ENCODE data around the gene TMEM164. TPM values are rescaled to one million over a fixed set of nuclear protein-coding genes. Genes with fewer than 3 reads are reported as not detected.

Gene TMEM164
- total and polyA plus RNA-seq, 2 experiments from 2014 or later: 3.4 to 17.2 TPM

GRCh38 chrX:110006161-110006560, 3.2 kb downstream of the TMEM164 start:
- H3K36me3 Mint-ChIP-seq (ENCODE audit: low read depth): no peaks in the 10 kb centered on the region; the same call in 1 of the 3 replicates
- DNase-seq (ENCODE audit: low spot score) (no peak), ATAC-seq (no peak)
- H2AFZ ChIP-seq: no peak overlapping the region
- no peaks in the 10 kb centered on the region for H3K9me3 Mint-ChIP-seq
- no peaks in the 10 kb centered on the region for H3K9me2 ChIP-seq (ENCODE audit: insufficient read depth)
- H3K27ac ChIP-seq (ENCODE audit: low read depth): no peak overlapping the region
- no peak overlapping the region for H3K4me3 ChIP-seq
- H3K79me2 ChIP-seq (replicated peaks; ENCODE audit: insufficient read depth): no peaks in the 10 kb centered on the region; the same call in 1 of the 2 replicates
- no peak overlapping the region for H3K27ac Mint-ChIP-seq
- H3K4me2 ChIP-seq: no peak overlapping the region
- no peaks in the 10 kb centered on the region for H3K27me3 ChIP-seq (ENCODE audit: insufficient read depth)
- no peaks in the 10 kb centered on the region for H3F3A ChIP-seq (replicated peaks; ENCODE audit: low read depth)
- no peaks in the 10 kb centered on the region; the same call in 1 of the 2 replicates for H4K20me1 ChIP-seq (replicated peaks; ENCODE audit: insufficient read depth)
- TF ChIP-seq EZH2phosphoT487 (IDR thresholded peaks at IDR 0.05; ENCODE audit: unreplicated experiment) (no peak), STAT1 (IDR thresholded peaks at IDR 0.05; ENCODE audit: unreplicated experiment) (no peak), ZNF114 (CRISPR knock-in tag; IDR thresholded peaks at IDR 0.05) (no peak), NANOG (IDR thresholded peaks at IDR 0.05; ENCODE audit: borderline replicate concordance) (no peak), CTCF (conservative IDR thresholded peaks at IDR 0.05; ENCODE audit: low read depth in 2 of 2) (no peak), REST (IDR thresholded peaks at IDR 0.05; ENCODE audit: unreplicated experiment) (no peak), EZH2 (IDR thresholded peaks at IDR 0.05; ENCODE audit: low read depth, unreplicated experiment) (no peak), ETS1 (IDR thresholded peaks at IDR 0.05) (no peak), POLR2AphosphoS5 (IDR thresholded peaks at IDR 0.05; ENCODE audit: low read depth) (no peak), JUNB (IDR thresholded peaks at IDR 0.05; ENCODE audit: unreplicated experiment) (no peak), CREB1 (CRISPR knock-in tag; IDR thresholded peaks at IDR 0.05; ENCODE audit: low read depth) (no peak), ZNF462 (CRISPR knock-in tag; IDR thresholded peaks at IDR 0.05) (no peak), ZNF331 (CRISPR knock-in tag; IDR thresholded peaks at IDR 0.05; ENCODE audit: low read depth) (no peak)
- no peak overlapping the region for H3K4me3 Mint-ChIP-seq
- no peaks in the 10 kb centered on the region for H3K36me3 ChIP-seq (ENCODE audit: insufficient read depth)
- H3K4me1 Mint-ChIP-seq: peaks cover 38% of the 10 kb centered on the region
- peaks cover 3% of the 10 kb centered on the region for H3K4me1 ChIP-seq (ENCODE audit: insufficient read depth)
- peaks cover 3% of the 10 kb centered on the region for H3K27me3 Mint-ChIP-seq (ENCODE audit: insufficient read depth, low read depth, poor library complexity)
